OCI-LY1 (cell line): Measurements from ENCODE around the gene SLC15A1.

ENCODE experiments used
- H2AFZ ChIP-seq: fragments of 200-600 bp; sonication (generic), shearing (Covaris generic); 2 replicates; pipeline ENCODE4 v1.6.0; 2014; ENCODE audit warnings: antibody characterized with exemption, mild to moderate bottlenecking, low read length
- H3F3A ChIP-seq: fragments of 200-600 bp; sonication (generic), shearing (Covaris generic); 2 replicates; pipeline ENCODE4 v1.6.0; 2014; ENCODE audit warnings: mild to moderate bottlenecking, antibody characterized with exemption, low read length, moderate library complexity; ENCODE audit not compliant: insufficient read depth
- H3K27ac ChIP-seq: fragments of 200-600 bp; sonication (generic); 2 replicates; pipeline ENCODE4 v1.5.1; 2014; ENCODE audit warnings: low read length, mixed run types, mild to moderate bottlenecking, low read depth; ENCODE audit not compliant: poor library complexity, severe bottlenecking
- H3K27me3 ChIP-seq: fragments of 200-600 bp; sonication (generic); 2 replicates; pipeline ENCODE4 v1.6.0; 2014; ENCODE audit warnings: antibody characterized with exemption, mild to moderate bottlenecking, low read length, moderate library complexity; ENCODE audit not compliant: insufficient read depth
- H3K36me3 ChIP-seq: fragments of 200-600 bp; sonication (generic); 2 replicates; pipeline ENCODE4 v1.6.1; 2014; ENCODE audit warnings: mild to moderate bottlenecking, antibody characterized with exemption, low read length, moderate library complexity, mixed read lengths; ENCODE audit not compliant: insufficient read depth
- H3K4me1 ChIP-seq: fragments of 200-600 bp; sonication (generic); 2 replicates; pipeline ENCODE4 v1.5.1; 2014; ENCODE audit warnings: mild to moderate bottlenecking, low read length, moderate library complexity; ENCODE audit not compliant: insufficient read depth, severe bottlenecking
- H3K4me2 ChIP-seq: fragments of 200-600 bp; sonication (generic), shearing (Covaris generic); 2 replicates; pipeline ENCODE4 v1.6.1; 2014; ENCODE audit warnings: low read length
- H3K4me3 ChIP-seq: fragments of 200-600 bp; sonication (generic); 2 replicates; pipeline ENCODE4 v1.5.1; 2014; ENCODE audit warnings: low read length, low read depth, mild to moderate bottlenecking, mixed read lengths; ENCODE audit not compliant: poor library complexity, severe bottlenecking
- H3K79me2 ChIP-seq: fragments of 200-600 bp; shearing (Covaris generic); 2 replicates; pipeline ENCODE4 v1.6.1; 2016; ENCODE audit warnings: mixed run types, low read length, mixed read lengths; ENCODE audit not compliant: insufficient read depth
- H3K9ac ChIP-seq: fragments of 200-600 bp; sonication (generic), shearing (Covaris generic); 2 replicates; pipeline ENCODE4 v1.6.1; 2014; ENCODE audit warnings: mild to moderate bottlenecking, low read length, mixed read lengths
- H3K9me2 ChIP-seq: fragments of 200-600 bp; sonication (generic), shearing (Covaris generic); 2 replicates; pipeline ENCODE4 v1.6.1; 2014; ENCODE audit warnings: low read depth, mild to moderate bottlenecking, low read length, mixed read lengths
- H3K9me3 ChIP-seq: fragments of 200-600 bp; shearing (Covaris generic); 2 replicates; pipeline ENCODE4 v1.6.1; 2014; ENCODE audit warnings: low read length, mixed read lengths
- H4K20me1 ChIP-seq: fragments of 200-600 bp; sonication (generic), shearing (Covaris generic); 2 replicates; pipeline ENCODE4 v1.6.0; 2016; ENCODE audit warnings: mild to moderate bottlenecking, low read length; ENCODE audit not compliant: insufficient read depth
- EZH2 ChIP-seq: fragments of 200-600 bp; sonication (generic), shearing (Covaris generic); IDR thresholded peaks from 2 replicates; pipeline ENCODE4 v1.8.0; 2017; ENCODE audit warnings: borderline replicate concordance, mixed run types, mild to moderate bottlenecking, antibody characterized with exemption, low read length, moderate library complexity, mixed read lengths
- TF ChIP-seq, protein P1 (sequence below): fragments of 200-600 bp; sonication (generic), shearing (Covaris generic); IDR thresholded peaks from 2 replicates; pipeline ENCODE4 v1.5.1; 2017; ENCODE audit warnings: mild to moderate bottlenecking, antibody characterized with exemption, low read length, moderate library complexity, mixed read lengths

SLC15A1 gene

DNA sequence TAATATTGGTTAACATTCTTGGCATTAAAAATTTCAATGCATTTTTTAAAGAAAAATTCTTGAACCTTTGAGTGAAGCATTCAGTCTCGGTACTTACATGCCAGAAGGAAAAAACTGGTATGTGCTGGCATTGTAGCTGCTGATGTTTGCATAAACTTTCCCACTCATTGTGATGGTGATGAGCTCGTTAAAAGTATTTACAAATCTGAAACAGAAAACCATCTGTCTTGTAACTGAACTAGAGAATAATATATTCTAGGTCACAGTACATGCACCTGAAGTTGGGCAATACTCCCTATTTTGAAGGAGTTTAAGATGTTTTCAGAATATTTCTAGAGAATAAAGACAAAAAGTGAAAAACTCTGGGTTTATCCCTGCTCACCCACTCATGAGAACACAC, 64.1 kb downstream of the SLC15A1 start:
- H3K79me2 ChIP-seq: no peaks in the 10 kb centered on the region
- TF ChIP-seq, protein P1, sequence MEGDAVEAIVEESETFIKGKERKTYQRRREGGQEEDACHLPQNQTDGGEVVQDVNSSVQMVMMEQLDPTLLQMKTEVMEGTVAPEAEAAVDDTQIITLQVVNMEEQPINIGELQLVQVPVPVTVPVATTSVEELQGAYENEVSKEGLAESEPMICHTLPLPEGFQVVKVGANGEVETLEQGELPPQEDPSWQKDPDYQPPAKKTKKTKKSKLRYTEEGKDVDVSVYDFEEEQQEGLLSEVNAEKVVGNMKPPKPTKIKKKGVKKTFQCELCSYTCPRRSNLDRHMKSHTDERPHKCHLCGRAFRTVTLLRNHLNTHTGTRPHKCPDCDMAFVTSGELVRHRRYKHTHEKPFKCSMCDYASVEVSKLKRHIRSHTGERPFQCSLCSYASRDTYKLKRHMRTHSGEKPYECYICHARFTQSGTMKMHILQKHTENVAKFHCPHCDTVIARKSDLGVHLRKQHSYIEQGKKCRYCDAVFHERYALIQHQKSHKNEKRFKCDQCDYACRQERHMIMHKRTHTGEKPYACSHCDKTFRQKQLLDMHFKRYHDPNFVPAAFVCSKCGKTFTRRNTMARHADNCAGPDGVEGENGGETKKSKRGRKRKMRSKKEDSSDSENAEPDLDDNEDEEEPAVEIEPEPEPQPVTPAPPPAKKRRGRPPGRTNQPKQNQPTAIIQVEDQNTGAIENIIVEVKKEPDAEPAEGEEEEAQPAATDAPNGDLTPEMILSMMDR: no peak
- TF ChIP-seq EZH2: no peak
- H3F3A ChIP-seq: no peaks in the 10 kb centered on the region
- H3K9me2 ChIP-seq: no peaks in the 10 kb centered on the region
- H4K20me1 ChIP-seq: no peaks in the 10 kb centered on the region
- no peak overlapping the region for H3K27ac ChIP-seq
- no peaks in the 10 kb centered on the region for H3K9me3 ChIP-seq
- H3K4me2 ChIP-seq: no peak overlapping the region
- no peak overlapping the region for H3K4me3 ChIP-seq
- no peaks in the 10 kb centered on the region for H3K4me1 ChIP-seq
- H2AFZ ChIP-seq: no peak overlapping the region
- H3K36me3 ChIP-seq: no peaks in the 10 kb centered on the region
- H3K9ac ChIP-seq: no peak overlapping the region
- no peaks in the 10 kb centered on the region; the same call in 1 of the 2 replicates for H3K27me3 ChIP-seq

DNA sequence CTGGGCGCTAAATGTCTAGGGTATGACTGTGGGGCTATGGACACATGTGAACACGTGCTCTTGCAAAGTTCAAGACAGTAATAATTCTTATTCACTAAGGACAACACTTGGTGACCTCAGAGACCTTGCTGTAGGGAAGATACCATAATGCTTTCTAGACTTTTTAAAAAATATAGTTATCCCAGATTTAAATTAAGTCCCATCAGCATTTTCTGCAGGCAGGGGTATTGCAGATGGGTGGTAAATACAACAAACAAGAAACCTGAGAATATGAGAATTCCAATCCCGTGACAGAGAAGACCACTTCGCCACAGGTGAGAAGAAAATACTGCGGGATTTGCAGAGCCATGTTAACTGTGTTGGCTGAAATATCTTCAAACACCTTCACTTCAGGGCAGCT, 65.2 kb downstream of the SLC15A1 start:
- Histone ChIP-seq H3K79me2 (no peaks in the 10 kb centered on the region), H3K9ac (no peak overlapping the region), H2AFZ (no peak overlapping the region), H3K4me2 (no peak overlapping the region), H3K27ac (no peak overlapping the region), H3F3A (no peaks in the 10 kb centered on the region), H3K9me2 (no peaks in the 10 kb centered on the region), H3K27me3 (no peaks in the 10 kb centered on the region; the same call in 1 of the 2 replicates), H3K36me3 (no peaks in the 10 kb centered on the region), H3K4me1 (no peaks in the 10 kb centered on the region), H3K9me3 (no peaks in the 10 kb centered on the region), H3K4me3 (no peak overlapping the region), H4K20me1 (no peaks in the 10 kb centered on the region)
- TF ChIP-seq, protein P1: no peak
- TF ChIP-seq EZH2: no peak

DNA sequence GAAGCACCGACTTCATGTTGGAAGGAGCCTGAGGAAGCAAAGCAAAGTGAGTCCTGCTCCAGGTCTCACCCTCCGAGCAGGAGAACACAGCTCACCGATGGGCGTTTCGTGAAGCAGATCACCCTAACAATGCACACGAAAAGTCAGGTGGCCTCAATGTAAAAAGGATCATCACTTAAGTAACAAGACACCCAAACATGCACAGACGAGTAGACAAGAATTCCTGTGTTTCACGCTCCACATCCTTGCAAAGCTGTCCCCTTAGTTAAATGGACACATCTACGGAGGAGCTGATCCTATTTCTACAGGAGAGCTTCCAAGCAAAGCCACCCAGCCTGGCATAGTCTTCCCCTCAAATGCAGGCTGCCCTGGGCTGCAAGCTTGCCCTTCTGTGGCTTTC, 66.2 kb downstream of the SLC15A1 start:
- Histone ChIP-seq H3K9me2 (no peaks in the 10 kb centered on the region), H3K27me3 (no peaks in the 10 kb centered on the region; the same call in 1 of the 2 replicates), H3K9ac (no peak overlapping the region), H3K36me3 (no peaks in the 10 kb centered on the region), H3K79me2 (no peaks in the 10 kb centered on the region), H3K4me2 (no peak overlapping the region), H2AFZ (no peak overlapping the region), H3K9me3 (no peaks in the 10 kb centered on the region), H3F3A (no peaks in the 10 kb centered on the region), H3K27ac (no peak overlapping the region), H3K4me1 (no peaks in the 10 kb centered on the region), H3K4me3 (no peak overlapping the region), H4K20me1 (no peaks in the 10 kb centered on the region)
- no peak for TF ChIP-seq EZH2
- TF ChIP-seq, protein P1: no peak
